SH-SY5Y (cell line): ENCODE data around the gene GNG13.

Experiments
- GATA2 ChIP-seq: IDR thresholded peaks from 2 replicates; pipeline ENCODE4 v1.6.1; 2011; ENCODE audit warnings: mild to moderate bottlenecking, low read depth, low read length
- GATA3 ChIP-seq: IDR thresholded peaks from 2 replicates; pipeline ENCODE4 v1.6.1; 2011; ENCODE audit warnings: low read depth, mild to moderate bottlenecking, low read length, moderate library complexity

Gene GNG13

DNA sequence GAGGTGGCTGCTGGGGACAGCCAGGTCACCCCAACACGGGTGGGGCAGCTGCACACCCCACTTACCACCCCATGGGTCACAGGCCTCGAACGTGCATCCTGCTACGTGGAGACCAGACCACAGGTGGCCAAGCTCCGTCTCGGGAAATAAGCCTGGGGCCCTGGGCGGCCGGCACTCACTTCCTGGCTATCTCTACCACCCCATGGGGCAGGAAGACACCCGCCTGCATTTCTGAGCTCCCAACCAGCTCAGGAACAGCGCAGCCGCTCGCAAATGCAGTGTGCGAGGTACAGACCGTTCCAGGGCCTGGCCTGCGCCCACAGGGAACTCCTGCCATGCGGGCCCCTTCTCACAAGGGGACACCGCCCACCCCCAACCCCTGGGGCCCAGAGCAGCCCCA, 4.9 kb upstream of the GNG13 start:
- no peak for TF ChIP-seq GATA2
- no peak for TF ChIP-seq GATA3

DNA sequence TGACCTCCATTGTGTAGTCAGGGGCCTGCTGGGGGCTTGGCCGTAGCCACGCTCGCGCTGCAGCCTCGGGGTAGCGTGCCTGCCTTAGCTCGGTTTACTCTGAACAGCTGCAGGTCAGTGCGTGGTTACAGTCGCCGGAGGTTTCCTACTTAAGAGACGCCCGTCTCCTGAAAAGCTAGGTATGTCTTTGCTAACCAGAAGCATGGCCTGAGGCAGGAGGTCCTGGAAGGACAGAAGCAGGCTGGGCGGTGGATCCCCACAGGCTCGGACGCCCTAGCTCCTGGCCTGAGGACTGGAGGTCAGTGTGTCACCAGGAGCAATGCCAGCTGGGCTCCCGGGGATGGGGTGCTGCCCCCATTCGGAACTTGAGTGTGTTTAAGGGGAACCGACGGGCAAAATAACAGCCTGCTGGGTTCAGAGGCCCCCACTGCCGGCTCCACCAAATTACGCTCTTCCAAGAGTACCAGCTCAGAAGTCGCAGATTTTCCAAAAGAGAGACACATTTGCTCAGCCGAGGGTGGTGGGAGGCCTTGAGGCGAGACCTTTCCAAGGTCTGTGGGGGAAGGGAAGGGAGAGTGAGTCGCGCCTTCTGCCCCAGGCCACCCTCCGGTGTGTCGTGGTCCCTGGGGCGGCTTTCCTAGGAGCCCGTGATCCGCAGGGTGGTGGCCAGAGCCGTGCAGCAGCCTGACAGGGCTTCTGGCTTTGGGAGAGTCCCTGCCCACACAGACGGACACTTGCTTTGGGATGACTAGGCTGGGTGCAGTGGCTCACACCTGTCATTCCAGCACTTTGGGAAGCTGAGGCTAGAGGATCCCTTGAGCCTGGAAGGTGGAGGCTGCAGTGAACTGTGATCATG, 3.9 kb upstream of the GNG13 start:
- TF ChIP-seq GATA3 (no peak), GATA2 (no peak)

DNA sequence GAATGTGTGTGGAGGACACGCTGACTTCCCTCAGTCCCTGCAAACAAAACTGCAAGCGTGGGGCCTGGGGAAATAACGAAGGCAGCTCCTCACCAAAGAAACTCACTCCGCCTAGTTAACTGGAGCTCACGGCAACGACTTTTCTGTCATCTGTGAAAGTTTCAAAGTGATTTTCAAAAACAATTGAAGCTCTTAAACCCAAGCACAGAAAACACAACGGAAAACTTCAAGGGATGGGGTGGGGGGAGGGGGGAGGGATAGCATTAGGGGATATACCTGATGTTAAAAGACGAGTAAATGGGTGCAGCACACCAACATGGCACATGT, 3.2 kb upstream of the GNG13 start:
- TF ChIP-seq GATA2 = no peak
- TF ChIP-seq GATA3 = no peak

DNA sequence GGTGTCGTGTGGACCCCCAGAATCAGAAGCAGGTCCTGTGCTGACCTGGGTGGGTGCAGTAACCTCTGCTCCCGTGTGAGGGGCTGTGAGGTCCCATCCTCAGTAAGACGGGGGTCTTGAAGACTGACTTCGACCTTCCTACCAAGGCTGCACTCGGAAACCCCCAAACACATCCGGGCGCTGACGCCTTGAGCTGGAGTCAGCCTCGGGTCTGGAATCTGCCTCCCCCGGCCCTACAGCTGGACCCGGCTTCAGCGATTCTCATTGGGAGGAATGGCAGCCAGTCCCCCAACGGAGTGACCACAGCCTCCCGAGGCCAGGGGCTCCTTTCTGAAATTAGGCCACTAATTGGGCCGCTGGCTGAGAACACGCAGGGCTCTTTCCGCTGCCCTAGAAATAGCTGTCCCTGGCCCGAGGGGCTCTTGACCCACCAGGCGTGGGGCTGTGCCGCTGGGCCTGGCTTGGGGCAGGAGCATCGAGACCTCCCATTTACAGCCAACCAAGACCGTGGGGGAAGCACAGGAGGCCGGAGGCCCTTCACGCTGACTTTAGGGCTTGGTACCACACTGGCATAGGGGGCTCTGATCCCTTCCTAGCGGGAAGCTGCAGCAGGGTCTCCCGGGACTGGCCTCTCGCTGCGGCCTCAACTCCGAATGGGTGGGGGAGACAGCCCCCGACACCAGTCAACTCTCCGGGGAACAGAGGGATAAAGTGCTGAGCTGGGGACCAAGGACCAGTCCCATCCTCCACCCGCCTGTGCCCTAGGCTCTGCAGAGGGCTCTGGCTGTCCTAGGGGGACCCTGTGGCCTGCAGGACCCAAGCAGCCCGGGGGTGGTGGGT, 2.6 kb upstream of the GNG13 start:
- TF ChIP-seq GATA2 (no peak), GATA3 (no peak)

DNA sequence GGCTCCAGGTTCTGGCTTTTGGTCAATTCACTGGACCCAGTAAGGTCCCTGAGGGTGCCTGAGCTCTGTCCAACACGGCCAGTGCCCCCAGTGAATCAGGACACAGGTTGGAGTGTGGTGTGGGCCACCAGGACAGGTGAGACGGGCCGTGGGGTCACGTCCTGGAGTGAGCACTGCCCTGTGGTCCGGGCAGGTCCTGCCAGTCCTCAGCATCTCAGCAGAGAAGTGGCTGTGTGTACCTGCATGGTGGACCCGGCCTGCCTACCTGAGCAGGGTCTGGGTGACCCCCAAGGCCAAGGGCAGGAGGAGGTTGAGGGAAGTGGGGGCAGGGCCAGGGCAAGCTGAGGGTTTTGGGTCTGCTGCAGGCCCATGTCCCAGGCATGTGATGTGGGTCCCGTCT, 1.9 kb upstream of the GNG13 start:
- TF ChIP-seq GATA2 (no peak), GATA3 (no peak)

DNA sequence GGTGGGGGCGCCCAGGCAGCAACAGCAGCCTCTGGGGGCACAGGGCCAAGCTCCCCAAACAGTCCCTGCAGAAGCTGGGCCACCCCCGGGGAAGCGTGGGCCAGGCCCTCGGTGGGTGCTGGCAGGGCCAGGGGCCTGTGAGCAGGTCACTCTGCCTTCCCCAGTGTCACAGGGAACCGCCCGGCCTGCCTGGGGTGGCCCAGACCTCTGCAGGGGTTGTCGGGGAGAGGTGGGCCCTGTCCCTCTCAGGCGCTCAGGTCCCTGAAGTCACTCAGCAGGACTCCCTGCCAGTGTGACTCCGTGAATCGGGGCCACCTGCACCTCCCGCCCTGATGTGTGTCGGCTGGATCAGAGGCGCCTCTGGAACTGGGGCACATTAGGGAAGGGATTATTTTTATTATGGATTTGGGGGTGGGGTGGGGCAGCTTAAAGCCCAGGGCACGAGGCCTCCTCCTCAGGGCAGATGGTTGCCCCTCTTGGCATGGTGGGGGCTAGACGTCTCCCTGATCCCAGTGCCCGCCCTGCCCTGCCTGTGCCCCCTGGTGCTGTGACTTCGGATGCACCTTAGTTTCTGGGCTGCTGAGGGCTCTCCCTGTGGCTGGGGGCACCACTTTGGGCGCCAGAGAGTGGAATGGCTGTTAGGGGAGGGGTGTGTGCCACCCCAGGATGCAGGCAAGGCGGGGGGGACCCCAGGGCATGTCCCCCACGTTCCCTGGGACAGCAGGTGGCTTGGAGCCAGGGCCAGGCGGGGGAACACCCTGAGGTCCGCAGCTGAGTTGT, 1.2 kb upstream of the GNG13 start:
- no peak for TF ChIP-seq GATA2
- TF ChIP-seq GATA3 = no peak

DNA sequence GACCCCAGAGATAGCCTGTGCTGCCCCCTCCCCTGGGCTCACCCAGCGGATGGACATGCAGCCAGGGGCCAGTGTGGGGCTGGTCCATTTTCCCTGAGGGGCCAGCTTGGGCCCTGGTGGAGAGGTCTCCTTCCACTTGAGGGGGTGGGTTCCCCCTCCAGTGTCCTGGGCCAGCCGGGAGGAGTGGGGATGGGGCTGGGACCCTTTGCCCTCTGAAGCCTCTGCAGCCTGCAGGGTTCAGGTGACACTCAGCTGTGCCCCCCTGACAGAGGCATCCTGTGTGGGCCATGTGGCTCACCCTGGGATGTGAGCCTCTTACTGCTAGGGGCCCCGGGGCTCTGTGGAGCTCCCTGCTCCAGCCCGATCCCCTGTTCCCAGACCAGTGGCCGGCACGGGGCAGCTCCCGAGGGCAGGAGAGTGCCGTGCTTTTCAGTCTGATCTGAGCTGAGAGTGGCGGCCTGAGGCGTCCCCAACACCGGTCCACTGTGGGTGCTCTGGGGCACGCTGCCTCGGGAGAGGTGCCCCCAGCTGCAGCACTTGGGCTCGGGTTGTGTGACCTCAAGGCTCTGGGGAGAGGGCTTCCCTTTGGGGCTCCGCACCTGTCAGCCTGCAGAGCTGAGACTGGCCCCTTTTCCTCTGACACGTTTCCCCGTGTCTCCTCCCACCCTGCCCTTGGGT, 439 bp upstream of the GNG13 start:
- TF ChIP-seq GATA3 = no peak
- TF ChIP-seq GATA2 = no peak

DNA sequence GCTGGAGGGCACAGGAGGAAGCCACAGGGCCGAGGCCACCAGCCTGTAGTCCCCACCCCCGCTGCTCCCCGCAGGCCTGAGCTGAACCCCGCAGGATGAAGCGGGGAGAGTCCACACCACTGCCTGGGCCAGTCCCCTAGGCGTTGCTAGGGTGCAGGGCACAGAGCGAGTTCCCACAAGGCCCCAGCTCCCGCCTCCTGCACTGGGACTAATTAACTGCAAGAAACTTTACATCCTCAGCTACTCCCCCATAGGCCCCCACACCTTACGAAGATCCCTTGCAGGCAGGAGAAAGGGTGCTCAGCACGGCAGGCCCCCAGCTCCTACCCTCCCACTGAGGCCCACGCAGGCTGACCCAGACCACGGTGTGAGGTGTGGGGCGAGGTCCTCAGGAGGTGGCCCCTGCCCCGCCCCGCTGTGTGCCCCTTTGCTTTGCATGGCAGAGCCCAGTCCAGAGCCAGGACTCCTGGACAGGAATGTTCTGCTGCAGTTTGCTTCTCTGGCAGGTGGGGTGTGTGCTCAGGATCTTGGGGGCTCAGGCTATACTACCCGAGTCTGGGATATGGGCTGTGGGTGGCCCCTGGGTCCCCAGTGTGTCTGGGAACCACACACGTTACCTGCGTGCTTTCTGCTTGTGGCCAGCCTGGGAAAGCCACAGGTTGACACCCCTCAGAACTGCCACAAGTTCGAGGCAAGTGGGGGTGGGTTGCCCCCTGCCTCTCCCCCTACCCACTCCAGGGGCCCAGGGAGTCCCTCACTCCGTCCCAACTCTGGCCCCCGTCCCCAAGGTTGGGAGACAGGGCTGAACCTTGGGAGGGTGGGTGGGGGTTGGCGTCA, 1.2 kb downstream of the GNG13 start:
- TF ChIP-seq GATA2 = no peak
- no peak for TF ChIP-seq GATA3

DNA sequence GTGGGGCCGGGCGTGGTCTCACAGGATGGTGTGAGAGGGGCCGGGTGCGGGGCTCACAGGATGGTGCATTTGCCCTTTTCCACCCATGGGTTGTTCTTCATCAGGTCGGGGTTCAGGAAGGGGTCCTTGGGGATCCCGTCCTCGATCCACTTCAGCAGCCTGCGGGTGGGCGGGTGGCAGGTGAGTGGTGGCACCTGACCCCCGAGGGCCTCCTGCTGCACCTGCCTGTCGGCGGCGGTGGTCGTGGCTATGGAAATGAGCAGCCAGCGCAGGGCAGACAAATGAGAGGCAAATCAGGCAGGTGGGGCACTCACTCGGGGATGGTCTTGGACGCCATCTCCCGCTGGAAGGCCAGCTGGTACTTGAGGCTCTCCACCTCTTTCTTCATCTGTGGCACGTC, 1.9 kb downstream of the GNG13 start:
- TF ChIP-seq GATA2 (no peak), GATA3 (no peak)

DNA sequence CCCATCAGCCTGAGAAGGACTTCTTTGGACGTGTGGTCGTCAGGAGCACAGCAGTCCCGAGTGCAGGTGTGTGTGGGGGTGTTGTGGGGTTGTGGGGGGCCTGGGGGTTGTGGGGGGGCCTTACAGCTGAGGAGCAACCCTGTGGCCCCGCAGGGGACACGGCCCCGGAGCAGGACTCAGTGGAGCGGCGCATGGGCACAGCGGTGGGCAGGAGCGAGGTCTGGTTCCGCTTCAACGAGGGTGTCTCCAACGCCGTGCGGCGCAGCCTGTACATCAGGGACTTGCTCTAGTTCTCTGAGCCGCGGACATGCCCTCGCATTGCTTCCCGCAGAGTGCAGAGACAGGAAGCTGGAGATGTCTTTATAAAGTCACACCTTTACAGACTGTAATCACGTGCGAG, 2.8 kb downstream of the GNG13 start:
- TF ChIP-seq GATA3 (no peak), GATA2 (no peak)

DNA sequence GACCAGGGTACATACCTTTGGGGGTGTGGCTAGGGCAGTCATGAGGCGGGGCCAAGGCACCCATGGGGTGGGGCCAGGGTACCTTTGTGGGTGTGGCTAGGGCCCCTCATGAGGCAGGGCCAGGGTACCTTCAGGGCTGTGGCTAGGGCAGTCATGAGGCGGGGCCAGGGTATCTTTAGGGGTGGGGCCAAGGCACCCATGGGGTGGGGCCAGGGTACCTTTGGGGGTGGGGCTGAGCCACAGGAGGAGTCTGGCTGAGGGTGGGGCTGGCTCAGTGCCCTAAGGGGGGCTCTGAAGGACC, 3.5 kb downstream of the GNG13 start:
- TF ChIP-seq GATA2 (no peak), GATA3 (no peak)

DNA sequence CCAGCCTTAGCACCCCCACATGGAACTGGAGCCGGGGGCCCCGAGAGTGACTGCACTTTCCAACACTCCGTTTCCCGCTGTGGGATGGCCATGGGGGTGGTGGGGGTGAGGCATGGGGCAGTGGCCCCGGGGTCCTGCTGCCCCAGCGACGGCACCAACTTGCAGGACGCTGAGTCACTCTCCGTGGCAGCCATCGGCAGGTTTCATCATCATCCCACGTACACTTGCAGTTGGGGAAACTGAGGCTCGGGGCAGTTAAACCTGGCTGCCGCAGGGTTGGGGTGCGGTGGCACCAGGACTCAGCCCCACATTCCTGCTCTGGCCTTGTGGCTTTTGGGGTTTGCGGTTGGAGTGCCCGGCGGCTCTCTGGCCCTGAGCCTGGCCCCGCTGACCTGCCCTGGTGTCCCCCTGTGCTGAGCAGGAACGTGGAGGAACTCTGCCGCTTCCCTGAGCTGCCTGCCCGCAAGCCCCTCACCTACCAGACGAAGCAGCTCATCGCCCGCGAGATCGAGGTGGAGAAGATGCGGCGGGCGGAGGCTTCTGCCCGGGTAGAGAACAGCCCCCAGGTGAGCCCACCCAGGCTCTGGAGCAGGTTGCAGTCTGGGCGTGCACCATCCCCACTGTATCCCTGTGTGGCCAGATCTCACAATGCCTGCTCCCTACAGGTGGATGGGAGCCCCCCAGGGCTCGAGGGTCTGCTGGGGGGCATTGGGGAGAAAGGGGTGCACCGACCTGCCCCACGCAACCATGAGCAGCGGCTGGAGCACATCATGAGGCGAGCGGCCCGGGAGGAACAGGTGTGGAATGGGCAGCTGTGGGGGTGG, 4.0 kb downstream of the GNG13 start:
- no peak for TF ChIP-seq GATA3
- TF ChIP-seq GATA2 = no peak
